GM21367 (cell line): ENCODE measurements around the gene MDM1.

ENCODE experiments used
- ATAC-seq: cut with Tn5 transposase; IDR thresholded peaks from one replicate; pipeline ENCODE4 v1.9.1; 2021; ENCODE audit not compliant: unreplicated experiment

MDM1 gene

DNA sequence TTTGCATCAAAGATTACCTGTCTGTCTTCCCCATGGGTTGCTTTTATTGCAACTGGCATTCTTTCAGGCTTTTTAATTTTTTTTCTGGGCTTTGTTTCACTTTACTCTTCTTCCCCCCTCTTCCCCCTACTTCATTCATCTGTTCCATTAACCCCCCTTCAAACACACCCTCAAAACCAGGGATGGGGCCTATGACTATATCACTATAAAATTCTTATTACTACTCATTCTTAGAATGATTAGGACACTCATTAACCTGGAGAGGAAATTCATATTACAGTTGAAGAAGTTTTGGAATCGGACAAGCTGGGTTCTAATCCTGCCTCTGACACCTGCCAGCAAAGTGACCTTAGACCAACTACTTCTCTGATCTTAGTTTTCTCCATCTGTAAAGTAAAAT lies 24.8 kb upstream of the MDM1 start:
- ATAC-seq = no peak

- ATAC-seq = no peak
Observed at GRCh38 chr12:68356060-68356695, 24.0 kb upstream of the MDM1 start.

DNA sequence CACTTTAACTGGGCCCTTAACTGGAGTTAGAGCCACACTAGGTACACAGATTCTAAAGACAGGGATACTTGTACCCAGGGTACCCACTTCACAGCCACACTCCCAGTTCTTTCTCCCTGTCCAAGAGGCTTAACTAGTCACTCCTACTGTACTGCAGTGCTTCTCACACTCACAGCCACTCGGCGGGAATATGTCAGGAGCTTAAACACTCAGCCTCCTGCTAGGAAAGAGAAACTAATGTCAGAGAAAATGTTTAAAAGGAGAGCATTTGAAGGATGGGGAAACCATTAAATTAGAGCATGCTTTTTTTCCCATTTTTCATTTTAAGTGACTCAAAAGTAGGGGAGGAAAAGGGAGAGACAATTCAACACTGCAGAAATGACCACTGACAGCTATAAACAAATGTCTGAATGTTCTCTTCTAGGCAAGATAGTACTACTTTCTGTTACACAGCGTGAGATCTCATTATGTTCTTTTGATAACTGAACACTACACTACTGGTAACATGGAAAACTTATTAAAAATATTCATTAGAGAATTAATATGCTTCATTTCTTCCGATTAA lies 22.9 kb upstream of the MDM1 start:
- ATAC-seq = no peak

GRCh38 chr12:68352067-68352466 lies 19.9 kb upstream of the MDM1 start:
- ATAC-seq = no peak

DNA sequence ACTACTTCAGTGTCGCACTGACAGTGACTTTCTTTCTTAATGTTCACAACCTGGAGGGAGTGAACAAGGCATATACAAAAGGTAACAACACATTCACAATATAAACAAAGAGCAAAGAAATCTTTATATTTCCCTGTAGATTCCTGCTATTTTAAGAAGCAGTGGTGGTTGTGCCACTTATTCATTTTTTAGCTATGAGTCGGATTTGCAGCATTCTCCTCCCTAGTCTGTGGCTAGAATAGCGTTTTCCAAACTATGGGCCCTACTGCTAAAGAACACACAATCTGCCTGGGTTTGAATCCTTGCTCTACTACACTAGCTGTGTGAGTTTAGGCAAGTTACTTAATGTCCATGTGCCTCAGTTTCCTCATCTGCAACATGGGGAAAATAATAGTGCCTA lies 18.6 kb upstream of the MDM1 start:
- no peak for ATAC-seq

DNA sequence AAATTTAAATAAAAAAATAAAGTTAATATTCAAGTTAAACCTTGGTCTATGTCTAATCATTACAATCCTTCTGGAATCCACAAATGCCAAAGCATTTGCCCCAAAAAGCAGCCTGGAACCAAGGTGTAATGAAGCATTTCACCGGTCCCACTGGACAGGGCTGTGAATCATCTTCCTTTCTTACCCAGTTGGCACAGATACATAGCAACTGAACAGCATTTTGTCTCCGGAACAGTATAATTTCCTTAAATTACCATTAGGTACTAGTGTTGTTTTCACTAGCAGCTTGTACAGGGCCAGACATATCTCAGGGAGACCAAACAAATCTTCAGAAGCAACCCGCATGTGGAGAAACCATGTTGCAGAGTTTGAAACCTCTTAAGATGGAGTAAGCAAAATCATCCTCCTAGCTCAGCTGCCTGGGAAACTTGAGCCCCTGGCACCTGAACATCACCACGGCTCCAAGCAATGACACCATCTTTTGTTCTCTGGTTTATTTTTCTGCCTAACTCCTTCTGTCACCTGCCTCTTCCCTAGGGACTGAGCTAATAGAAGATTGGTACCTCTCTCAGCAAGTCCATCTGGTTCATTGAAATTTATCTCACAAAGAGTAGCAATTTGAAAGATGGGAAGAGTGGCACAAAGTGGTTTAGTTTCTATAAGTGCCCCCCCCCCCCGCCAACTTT lies 17.9 kb upstream of the MDM1 start:
- no peak for ATAC-seq

DNA sequence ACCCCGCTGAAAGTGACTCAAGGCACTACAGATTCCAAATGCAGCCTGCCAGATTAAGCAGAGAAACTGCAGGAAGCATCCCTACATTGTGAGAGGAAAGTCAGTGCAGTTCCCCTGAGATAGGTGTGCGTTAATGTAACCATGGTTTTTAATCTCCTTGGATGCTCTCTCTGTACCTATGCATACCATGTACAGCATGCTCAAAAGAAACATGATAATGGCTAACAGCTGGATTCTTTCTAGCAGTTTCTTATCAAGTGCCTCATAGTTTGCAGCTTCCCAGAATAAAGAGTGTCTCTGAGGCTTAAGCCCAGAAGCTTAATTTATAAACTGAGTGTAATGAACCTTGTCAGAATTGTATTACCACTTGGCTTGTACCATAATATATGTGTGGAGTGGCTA lies 17.1 kb upstream of the MDM1 start:
- ATAC-seq = no peak

DNA sequence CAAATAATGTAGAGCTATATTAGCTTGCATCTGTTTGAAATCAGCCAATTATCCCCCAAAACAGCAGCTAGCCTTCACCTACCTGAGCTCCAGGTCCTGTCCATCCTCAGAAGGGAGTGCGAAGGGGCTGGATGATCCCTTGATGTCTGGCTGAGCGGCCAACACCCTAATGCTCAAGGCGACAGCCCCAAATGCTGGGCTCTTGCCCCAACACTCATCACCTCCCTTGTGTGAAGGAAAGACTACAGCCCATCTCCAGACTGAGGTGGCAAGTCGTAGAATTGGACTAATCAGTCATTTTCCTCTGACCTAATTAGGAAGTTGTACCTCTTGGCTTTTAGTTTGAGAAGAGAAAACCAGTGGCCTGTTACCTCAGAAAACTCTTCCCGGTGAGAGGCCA lies 16.3 kb upstream of the MDM1 start:
- no peak for ATAC-seq

- ATAC-seq = no peak
Observed at GRCh38 chr12:68345763-68346162, 13.6 kb upstream of the MDM1 start.

DNA sequence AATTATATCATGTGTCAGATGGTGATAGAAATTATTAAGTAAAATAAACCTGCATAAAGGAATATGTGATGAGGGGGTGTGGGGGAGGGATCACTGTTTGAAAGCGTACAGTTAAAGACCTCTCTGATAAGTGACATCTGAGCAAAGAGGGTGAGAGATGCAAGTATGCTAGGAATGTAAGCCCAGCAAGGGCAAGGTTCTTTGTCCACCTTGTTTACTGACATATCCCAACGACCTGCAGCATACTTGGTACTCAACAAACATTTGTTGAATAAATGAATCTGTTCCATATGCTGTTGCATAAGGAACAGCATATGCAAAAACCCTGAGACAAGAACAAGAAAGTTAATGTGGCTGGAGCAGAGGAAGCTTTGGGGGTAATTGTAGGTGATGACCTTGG lies 12.0 kb upstream of the MDM1 start:
- ATAC-seq = no peak

DNA sequence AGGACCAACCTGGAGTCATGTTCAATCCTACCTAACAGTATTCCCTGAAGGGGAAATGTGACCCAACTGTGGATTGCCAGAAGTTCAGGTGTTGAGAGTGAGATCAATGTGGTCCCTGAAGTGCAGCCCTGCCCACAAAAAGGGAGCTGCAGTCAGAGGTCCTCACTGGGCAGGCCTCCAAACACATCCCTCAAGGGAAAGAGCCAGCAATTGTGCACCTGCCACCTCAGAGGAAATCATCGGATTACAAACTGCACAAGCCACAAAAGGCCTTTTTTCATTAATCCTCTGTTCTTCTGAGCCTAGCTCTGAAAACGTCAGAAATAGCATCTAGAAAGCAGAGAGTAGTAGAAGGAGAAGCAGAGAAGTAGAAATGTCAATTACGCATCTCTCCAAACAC lies 10.8 kb upstream of the MDM1 start:
- ATAC-seq = no peak

DNA sequence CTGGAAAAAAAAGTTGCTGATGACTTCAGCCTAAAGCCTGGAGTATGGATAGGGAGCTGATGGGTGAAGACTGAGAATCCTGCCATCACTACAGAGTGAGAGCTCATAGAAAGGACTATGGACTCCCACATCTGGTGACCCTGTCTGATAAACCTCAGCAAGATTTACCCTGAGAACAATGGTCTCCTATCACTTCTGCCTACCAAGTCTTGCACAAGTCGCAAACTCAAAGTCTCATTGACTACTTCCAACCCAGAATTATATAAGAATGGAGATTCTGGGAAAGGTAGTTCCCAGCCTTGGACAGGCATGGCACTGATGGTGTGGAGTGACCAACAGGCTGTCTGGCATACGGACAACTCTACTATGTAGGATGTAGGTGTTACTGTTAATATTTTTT lies 9.7 kb upstream of the MDM1 start:
- ATAC-seq = no peak

- ATAC-seq = no peak
Observed at GRCh38 chr12:68340404-68341270, 8.5 kb upstream of the MDM1 start.

DNA sequence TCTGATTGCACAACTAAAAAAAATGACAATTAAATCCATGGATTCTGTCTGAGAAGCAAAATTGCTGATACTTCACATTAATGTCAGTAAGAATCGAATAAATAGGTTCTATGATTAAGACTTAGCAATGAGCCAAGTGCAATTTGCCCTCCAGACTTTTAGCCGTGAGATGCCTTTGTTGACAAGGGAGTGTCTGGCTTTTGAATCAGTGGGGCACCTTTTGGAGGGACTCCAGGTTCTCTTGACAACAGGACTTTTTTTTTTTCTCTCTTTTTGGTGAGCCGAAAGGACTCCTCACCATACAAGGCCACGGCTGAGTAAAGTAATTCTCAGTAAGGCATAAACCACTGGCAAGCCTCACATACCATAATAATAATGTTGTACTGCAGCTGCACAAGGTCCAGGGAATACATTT lies 4.7 kb upstream of the MDM1 start:
- no peak for ATAC-seq

GRCh38 chr12:68335462-68335861 lies 3.3 kb upstream of the MDM1 start:
- no peak for ATAC-seq

GRCh38 chr12:68334132-68334531 lies 2.0 kb upstream of the MDM1 start:
- ATAC-seq = no peak

DNA sequence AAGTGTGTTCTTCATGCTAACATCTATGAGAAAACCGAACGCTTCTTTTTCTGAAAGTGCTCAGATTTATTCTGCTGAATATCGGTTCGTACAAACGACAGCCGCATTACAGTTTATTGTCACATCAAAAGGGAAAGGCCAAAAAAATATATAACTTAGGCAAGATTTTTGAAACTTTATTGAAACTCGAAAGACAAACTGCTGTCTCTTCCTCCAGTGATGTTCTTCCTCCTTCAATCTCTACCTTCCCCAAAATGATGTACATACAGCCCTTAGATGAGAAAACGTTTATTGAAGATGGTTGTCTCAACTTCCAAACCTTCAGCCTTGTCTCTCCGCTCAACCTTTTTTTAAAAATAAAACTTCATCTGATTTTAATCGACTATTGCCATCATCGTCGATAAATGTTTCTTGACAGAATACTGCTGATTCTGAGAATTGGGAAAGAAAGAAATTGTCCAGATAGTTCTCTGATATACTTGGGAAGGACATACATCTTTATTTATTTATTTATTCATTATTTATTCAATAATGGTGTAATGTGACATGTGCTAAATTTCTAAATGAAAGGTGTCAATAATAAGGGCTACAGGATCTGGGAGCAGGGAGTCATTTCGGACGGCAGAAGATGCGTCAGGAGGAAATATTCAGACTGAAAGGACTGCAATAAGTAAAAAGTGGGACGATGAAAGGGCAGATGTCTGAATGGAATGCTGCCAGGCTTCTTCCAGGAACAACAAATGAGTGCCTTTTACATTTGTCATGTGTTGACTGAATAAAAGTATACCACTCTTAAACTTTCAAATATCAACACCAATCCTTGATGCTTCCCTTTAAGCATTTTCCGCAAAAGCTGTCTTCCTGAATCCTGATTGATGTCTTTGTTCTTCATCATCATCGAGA lies 817 bp upstream of the MDM1 start:
- no peak for ATAC-seq

- no peak for ATAC-seq
Observed at GRCh38 chr12:68331500-68331868, 678 bp downstream of the MDM1 start.

DNA sequence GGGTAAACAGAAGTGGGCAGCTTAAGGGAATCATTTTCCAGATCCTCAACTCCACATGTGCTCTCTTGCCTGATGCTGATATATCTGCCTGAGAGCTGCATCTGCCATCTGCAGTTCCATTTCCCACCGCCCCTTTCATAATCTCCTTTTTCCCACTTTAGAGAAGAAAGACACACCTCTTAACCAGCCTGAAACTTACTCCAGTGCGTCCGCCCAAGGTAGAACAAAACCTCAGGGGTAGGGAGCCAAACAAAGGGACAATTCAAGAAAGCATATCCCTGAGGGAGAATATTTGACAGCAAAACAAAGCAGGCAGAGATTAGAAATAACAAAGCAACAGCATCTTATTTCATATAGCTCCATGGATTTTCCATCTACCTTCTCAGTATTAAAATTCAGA lies 4.3 kb downstream of the MDM1 start:
- no peak for ATAC-seq

DNA sequence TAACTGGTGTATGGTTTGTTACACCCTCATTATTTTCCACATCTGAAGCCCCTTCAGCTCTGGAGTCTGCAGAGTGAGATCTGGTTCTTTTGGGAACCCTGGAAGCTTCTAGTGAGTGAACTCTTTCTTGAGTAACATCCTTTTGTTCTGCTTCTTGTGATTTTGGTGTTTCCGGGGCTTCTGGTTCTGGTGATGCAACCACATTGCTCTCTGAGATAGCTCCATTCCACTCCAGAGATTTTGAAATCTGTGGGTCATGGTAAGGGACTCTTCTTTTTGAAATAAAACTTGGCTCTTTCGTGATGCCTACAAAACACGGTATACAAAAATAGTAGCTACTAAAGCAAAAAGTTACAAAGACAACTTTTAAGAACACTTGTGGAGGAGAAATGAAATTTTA lies 5.4 kb downstream of the MDM1 start:
- no peak for ATAC-seq

GRCh38 chr12:68325966-68326365 lies 6.2 kb downstream of the MDM1 start:
- ATAC-seq = no peak
